ENCODE results near the gene GPBP1L1. TPM values are rescaled to one million over a fixed set of nuclear protein-coding genes. Genes with fewer than 3 reads are reported as not detected.

The GPBP1L1 gene
- total RNA-seq, 1 experiment from 2014 or later, result 110 TPM

- no peaks in the 10 kb centered on the region for H3K36me3 ChIP-seq (ENCODE audit: control insufficient read depth in 1 of 2, insufficient read depth in 2 of 2, low read length in 2 of 2)
- no peaks in the 10 kb centered on the region for H3K79me2 ChIP-seq (ENCODE audit: insufficient read depth, low read length)
- H3K4me1 ChIP-seq (ENCODE audit: control insufficient read depth in 1 of 2, insufficient read depth in 2 of 2, low read length in 2 of 2), result no peaks in the 10 kb centered on the region; a peak in 2 of 4 replicates
- BruUV-seq (replicated peaks), result no TSS peak
- ATAC-seq (no peak), DNase-seq (ENCODE audit: low read depth, low spot score) (no peak)
- no peaks in the 10 kb centered on the region for H3K27me3 ChIP-seq (ENCODE audit: insufficient read depth, low read length)
- no peaks in the 10 kb centered on the region for H3K9me2 ChIP-seq (ENCODE audit: insufficient read depth)
- H3K27ac ChIP-seq (ENCODE audit: low read depth, low read length), result no peak overlapping the region
- H2AFZ ChIP-seq (ENCODE audit: low read depth, low read length, poor library complexity, severe bottlenecking), result no peak overlapping the region
- H3K4me3 ChIP-seq (replicated peaks in 1 of 2; ENCODE audit: low read depth in 1 of 2, low read length in 2 of 2), result no peak overlapping the region
- RAD21 ChIA-PET (ENCODE audit: low non-redundant PET in 1 of 2, low total read pairs in 2 of 2, uncharacterized antibody in 2 of 2, unreplicated experiment in 2 of 2), result no interaction called here
- no peak overlapping the region for H3K9ac ChIP-seq (ENCODE audit: low read length)
- TF ChIP-seq POLR2A (IDR thresholded peaks at IDR 0.05; ENCODE audit: borderline replicate concordance, extremely low read depth, insufficient read depth, insufficient read length) (no peak), FOSL1 (IDR thresholded peaks at IDR 0.05; ENCODE audit: low read depth) (no peak), RAD21 (IDR thresholded peaks at IDR 0.05; ENCODE audit: low read depth) (no peak), JUND (IDR thresholded peaks at IDR 0.05) (no peak), EZH2 (IDR thresholded peaks at IDR 0.05) (no peak), TCF7L2 (IDR thresholded peaks at IDR 0.05; ENCODE audit: borderline replicate concordance, extremely low read depth, insufficient read depth, insufficient read length) (no peak), EZH2phosphoT487 (IDR thresholded peaks at IDR 0.05; ENCODE audit: borderline replicate concordance) (no peak), CTCF (IDR thresholded peaks at IDR 0.05 in 2 of 3, conservative IDR thresholded peaks at IDR 0.05 in 1 of 3; ENCODE audit: borderline replicate concordance in 1 of 3, insufficient read depth in 1 of 3, low read depth in 2 of 3, low read length in 2 of 3) (no peak), MAX (IDR thresholded peaks at IDR 0.05) (no peak), ZNF274 (IDR thresholded peaks at IDR 0.05; ENCODE audit: low read depth, low read length) (no peak), ELF1 (IDR thresholded peaks at IDR 0.05; ENCODE audit: borderline replicate concordance, low read depth) (no peak), CBX3 (IDR thresholded peaks at IDR 0.05; ENCODE audit: low read depth) (no peak), CEBPB (IDR thresholded peaks at IDR 0.05; ENCODE audit: low read depth) (no peak), SRF (IDR thresholded peaks at IDR 0.05; ENCODE audit: low read depth) (no peak), EGR1 (IDR thresholded peaks at IDR 0.05; ENCODE audit: low read depth) (no peak), ATF3 (IDR thresholded peaks at IDR 0.05) (no peak), SIN3A (IDR thresholded peaks at IDR 0.05; ENCODE audit: low read depth) (no peak)
- TF ChIP-seq, protein P1, sequence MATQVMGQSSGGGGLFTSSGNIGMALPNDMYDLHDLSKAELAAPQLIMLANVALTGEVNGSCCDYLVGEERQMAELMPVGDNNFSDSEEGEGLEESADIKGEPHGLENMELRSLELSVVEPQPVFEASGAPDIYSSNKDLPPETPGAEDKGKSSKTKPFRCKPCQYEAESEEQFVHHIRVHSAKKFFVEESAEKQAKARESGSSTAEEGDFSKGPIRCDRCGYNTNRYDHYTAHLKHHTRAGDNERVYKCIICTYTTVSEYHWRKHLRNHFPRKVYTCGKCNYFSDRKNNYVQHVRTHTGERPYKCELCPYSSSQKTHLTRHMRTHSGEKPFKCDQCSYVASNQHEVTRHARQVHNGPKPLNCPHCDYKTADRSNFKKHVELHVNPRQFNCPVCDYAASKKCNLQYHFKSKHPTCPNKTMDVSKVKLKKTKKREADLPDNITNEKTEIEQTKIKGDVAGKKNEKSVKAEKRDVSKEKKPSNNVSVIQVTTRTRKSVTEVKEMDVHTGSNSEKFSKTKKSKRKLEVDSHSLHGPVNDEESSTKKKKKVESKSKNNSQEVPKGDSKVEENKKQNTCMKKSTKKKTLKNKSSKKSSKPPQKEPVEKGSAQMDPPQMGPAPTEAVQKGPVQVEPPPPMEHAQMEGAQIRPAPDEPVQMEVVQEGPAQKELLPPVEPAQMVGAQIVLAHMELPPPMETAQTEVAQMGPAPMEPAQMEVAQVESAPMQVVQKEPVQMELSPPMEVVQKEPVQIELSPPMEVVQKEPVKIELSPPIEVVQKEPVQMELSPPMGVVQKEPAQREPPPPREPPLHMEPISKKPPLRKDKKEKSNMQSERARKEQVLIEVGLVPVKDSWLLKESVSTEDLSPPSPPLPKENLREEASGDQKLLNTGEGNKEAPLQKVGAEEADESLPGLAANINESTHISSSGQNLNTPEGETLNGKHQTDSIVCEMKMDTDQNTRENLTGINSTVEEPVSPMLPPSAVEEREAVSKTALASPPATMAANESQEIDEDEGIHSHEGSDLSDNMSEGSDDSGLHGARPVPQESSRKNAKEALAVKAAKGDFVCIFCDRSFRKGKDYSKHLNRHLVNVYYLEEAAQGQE (IDR thresholded peaks at IDR 0.05; ENCODE audit: low read depth), result no peak
- TF ChIP-seq, protein P2, sequence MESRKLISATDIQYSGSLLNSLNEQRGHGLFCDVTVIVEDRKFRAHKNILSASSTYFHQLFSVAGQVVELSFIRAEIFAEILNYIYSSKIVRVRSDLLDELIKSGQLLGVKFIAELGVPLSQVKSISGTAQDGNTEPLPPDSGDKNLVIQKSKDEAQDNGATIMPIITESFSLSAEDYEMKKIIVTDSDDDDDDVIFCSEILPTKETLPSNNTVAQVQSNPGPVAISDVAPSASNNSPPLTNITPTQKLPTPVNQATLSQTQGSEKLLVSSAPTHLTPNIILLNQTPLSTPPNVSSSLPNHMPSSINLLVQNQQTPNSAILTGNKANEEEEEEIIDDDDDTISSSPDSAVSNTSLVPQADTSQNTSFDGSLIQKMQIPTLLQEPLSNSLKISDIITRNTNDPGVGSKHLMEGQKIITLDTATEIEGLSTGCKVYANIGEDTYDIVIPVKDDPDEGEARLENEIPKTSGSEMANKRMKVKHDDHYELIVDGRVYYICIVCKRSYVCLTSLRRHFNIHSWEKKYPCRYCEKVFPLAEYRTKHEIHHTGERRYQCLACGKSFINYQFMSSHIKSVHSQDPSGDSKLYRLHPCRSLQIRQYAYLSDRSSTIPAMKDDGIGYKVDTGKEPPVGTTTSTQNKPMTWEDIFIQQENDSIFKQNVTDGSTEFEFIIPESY (IDR thresholded peaks at IDR 0.05; ENCODE audit: extremely low read depth, insufficient replicate concordance, low read length), result no peak
- CTCF ChIA-PET, result no interaction called here
- POLR2A ChIA-PET, result no interaction called here
- intact Hi-C loops (cut with micrococcal nuclease), result no loop called here
- H4K20me1 ChIP-seq (ENCODE audit: insufficient read depth), result no peaks in the 10 kb centered on the region
- H3K9me3 ChIP-seq (ENCODE audit: control insufficient read depth in 1 of 2, insufficient read depth in 1 of 2, low read depth in 1 of 2, low read length in 2 of 2), result no peaks in the 10 kb centered on the region
- H3K4me2 ChIP-seq (ENCODE audit: low read length), result no peak overlapping the region
Measured at GRCh38 chr1:45722809-45723208, 36.5 kb upstream of the GPBP1L1 start.

Measured in HCT116 (cell line).